ENCODE results near the gene COL4A2.

- TF ChIP-seq CTCF (IDR thresholded peaks at IDR 0.05; ENCODE audit: low read length) (no peak), EZH2phosphoT487 (IDR thresholded peaks at IDR 0.05; ENCODE audit: low read length) (no peak)
Measured at GRCh38 chr13:110393761-110394160, 86.7 kb downstream of the COL4A2 start.

All from MM.1S (cell line).